HG02678 (cell line): Measurements from ENCODE around the gene RIPOR3.
"Not testable (repeated sequence)": the region's sequence is repeated elsewhere in the genome, so short reads cannot be mapped to it uniquely, and the experiment has no call there.

Source experiments
- ATAC-seq: cut with Tn5 transposase; IDR thresholded peaks from one replicate; pipeline ENCODE4 v1.9.1; 2021; ENCODE audit warnings: mild to moderate bottlenecking, moderate library complexity; ENCODE audit not compliant: unreplicated experiment

Gene RIPOR3

DNA sequence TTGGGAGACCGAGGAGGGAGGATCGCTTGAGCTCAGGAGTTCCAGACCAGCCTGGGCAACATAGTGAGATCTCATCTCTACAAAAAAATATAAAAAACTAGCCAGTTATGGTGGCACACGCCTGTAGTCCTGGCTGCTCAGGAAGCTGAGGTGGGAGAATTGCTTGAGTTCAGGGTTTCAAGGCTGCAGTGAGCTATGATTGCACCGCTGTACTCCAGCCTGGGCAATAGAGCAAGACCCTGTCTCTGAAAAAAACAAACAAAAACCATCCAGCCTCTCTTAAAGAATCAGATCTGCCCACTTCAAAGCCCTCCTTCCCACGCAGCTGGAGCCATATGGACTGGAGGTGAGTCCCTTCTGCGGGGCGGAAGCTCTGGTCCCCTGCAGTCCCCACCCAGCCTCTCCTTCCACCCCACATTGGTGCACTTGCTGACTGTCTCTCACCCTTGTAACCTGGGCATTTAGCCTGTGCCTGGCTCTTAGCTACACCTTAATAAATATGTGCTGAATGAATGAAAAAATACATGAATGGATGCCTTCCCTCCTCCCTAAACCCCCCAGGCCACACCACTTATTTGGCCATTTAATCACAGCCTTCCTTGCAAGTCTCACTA lies 32.9 kb upstream of the RIPOR3 start:
- no peak for ATAC-seq

- ATAC-seq, result no peak
Observed at GRCh38 chr20:50723672-50724071, 32.3 kb upstream of the RIPOR3 start.

GRCh38 chr20:50722424-50723155 lies 31.2 kb upstream of the RIPOR3 start:
- ATAC-seq, result no peak

DNA sequence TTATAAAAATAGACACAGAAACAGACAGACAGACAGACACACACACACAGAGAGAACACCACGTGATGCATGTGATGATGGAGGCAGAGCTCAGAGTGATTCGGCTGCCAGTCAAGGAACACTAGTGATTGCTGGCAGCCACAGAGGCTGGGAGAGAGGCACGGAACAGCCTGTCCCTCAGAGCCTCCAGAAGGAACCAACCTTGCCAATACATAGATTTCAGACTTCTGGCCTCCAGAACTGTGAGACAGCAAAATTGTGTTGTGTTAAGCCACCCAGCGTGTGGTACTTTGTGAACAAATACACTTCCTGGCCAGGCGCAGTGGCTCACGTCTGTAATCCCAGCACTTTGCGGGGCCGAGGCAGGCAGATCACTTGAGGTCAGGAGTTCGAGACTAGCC lies 30.5 kb upstream of the RIPOR3 start:
- no peak for ATAC-seq

- ATAC-seq, result no peak
Observed at GRCh38 chr20:50720582-50720981, 29.2 kb upstream of the RIPOR3 start.

DNA sequence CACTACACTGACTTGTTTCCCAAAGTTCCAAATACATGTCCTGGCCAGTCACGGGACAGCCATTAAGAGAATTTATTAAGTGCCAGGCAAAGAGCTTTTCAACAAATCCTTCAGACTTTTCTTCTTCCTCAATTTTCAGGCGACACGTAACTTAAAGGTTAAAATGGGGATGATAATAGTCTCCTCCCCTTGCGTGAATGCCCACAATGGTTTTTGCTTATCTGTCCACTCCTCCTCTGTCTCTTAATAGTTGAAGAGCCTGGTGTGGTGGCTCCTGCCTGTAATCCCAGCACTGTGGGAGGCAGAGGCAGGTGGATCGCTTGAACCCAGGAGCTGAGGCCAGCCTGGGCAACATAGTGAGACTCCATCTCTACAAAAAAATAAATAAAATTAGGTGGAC lies 28.7 kb upstream of the RIPOR3 start:
- no peak for ATAC-seq

- no peak for ATAC-seq
Observed at GRCh38 chr20:50719328-50719727, 28.0 kb upstream of the RIPOR3 start.

- no peak for ATAC-seq
Observed at GRCh38 chr20:50717974-50718761, 26.8 kb upstream of the RIPOR3 start.

- ATAC-seq, result no peak
Observed at GRCh38 chr20:50717312-50717711, 26.0 kb upstream of the RIPOR3 start.

GRCh38 chr20:50716518-50716917 lies 25.2 kb upstream of the RIPOR3 start:
- ATAC-seq, result no peak

DNA sequence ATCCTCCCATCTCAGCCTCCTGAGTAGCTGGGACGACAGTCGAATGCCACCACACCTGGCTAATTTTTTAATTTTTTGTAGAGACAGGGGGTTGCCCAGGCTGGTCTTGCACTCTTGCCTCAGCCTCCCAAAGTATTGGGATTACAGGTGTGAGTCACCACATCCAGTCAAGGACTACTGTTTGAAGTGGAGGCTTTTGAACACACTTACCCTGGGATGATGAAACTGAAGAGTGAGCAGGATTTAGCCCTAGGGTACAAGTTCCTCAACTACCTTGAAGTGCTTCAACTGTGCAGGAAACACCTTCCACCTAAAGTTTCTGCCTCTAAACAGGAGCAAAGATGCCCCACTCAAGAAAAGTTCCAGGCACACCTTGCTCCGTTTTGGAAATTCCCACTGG lies 24.4 kb upstream of the RIPOR3 start:
- no peak for ATAC-seq

DNA sequence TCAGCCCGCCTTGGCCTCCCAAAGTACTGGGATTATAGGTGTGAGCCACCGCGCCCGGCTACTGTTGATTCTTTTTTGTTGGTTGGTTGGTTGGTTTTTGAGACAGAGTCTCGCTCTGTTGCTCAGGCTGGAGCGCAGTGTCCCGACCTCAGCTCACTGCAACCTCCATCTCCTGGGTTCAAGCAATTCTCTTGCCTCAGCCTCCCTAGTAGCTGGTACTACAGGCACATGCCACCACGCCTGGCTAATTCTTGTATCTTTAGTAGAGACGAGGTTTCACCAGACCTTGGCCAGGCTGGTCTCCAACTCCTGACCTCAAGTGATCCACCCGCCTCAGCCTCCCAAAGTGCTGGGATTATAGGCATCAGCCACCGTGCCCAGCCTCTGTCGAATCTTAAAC lies 23.1 kb upstream of the RIPOR3 start:
- ATAC-seq, result not testable (repeated sequence)

DNA sequence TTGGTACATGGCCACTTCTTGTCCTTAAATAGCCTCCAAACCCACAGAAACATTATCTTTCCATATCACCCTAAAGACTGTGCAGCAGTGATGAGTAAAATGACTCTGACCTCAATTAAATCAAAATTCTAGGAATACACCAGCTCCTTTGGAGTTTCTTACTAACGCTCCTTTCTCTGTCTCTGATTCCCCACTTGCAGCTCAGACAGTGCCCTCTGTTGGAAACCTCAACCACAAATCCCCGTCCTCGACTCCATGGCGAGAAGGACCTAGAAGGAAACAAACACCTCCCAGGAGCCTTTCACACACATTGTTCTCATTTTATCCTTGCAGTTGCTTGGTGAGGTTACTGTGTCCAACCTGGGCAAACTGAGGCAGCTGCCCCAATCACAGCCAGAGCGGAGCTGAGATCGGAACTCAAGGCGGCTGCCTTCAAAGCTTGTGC lies 22.3 kb upstream of the RIPOR3 start:
- no peak for ATAC-seq

- ATAC-seq, result no peak
Observed at GRCh38 chr20:50712771-50713656, 21.7 kb upstream of the RIPOR3 start.

DNA sequence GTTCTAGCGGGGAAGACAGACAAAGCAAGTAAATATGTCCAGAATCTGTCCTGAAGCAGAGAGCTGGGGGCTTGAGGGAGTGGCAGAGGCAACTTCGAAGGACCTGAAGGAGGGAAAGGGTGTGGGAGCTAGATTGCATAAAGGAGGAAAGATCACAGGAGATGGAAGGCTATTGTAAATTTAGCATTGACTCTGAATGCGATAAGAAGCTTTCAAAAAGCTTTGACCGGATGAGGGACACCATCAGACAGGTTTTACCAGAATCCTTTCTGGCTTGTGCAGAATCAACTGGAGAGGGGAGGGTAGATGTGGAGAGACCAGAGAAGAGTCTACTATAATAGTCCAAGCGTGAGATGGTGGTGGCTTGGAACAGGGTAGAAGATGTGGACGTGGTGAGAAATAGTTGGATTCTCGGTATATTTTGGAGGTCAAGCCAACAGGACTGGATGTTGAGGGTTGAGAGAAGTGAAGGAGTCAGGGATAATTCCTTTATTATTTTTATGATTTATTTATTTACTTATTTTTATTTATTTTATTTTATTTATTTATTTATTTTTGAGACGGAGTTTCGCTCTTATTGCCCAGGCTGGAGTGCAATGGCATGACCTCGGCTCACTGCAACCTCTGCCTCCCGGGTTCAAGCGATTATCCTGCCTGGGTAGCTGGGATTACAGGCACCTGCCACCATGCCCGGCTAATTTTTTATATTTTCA lies 19.9 kb upstream of the RIPOR3 start:
- ATAC-seq, result no peak

GRCh38 chr20:50710492-50711063 lies 19.2 kb upstream of the RIPOR3 start:
- ATAC-seq, result no peak

DNA sequence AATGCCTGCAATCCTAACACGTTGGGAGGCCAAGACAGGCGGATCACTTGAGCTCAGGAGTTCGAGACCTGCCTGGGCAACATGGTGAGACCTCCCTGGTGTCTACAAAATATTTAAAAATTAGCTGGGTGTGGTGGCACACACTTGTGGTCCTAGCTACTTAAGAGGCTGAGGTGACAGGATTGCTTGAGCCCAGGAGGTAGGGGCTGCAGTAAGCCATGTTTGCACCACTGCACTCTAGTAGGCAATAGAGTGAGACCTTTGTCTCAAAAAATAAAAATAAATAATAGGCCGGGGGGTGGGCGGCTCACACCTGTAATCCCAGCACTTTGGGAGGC lies 18.3 kb upstream of the RIPOR3 start:
- no peak for ATAC-seq

DNA sequence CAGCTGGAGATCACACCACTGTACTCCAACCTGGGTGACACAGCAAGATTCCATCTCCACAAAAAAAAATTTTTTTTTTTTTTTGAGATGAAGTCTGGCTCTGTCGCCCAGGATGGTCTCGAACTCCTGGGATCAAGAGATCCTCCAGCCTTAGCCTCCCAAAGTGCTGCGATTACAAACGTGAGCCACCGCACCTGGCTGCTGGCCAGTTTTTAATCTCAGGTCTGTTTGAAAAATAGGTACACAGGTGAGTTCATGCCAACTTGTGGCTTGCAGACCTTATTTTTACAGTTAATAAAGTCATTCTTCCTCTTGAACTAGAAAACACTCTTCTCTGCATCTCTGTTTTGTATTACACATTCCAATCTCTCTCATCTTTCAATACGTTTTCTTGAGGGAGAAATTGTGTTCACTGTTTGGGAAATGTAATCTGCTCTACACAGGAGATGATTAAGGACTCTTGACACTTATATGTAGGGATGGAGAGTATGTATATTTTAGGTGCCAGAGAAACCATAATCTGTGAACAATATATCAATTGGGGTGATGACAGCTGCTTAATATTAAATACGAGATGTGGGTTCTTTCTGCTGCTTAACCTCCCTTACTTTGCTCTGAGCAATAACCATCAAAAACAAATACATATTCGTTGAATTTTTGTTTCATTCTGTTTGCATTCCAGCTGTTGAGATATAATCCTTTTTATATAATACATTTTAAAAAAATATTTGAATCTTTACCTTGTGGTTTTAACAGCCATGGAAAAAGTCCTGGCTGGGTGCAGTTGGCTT lies 17.7 kb upstream of the RIPOR3 start:
- no peak for ATAC-seq

DNA sequence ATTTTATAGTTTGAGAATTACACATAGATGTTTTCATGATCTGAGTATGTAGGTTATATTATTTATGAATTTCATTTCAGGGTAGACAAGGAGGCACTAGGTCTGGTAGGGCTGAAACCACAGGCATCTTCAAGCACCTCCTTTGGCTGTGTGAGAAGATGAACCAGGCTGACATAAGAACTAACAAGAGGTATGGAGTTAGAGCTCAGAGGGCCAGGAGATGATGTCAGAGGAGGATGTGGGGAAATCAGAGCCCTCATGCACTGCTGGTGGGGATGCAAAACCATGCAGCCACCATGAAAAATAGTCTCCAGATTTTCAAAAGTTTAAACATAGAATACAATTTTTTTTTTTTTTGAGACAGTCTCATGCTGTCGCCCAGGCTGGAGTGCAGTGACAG lies 13.6 kb upstream of the RIPOR3 start:
- ATAC-seq, result no peak
